K562 (cell line): ENCODE results near the gene GNA15. TPM values are rescaled to one million over a fixed set of nuclear protein-coding genes. Genes with fewer than 3 reads are reported as not detected.

Source experiments
- ATAC-seq: fragments of 200-7000 bp; cut with Tn5 transposase; 3 replicates; pipeline ENCODE4 v1.9.1; 2020; ENCODE audit warnings: moderate library complexity
- BruUV-seq: library from RNA; stranded (reverse); fragments of 400-500 nt; replicated peaks from 2 replicates; lab custom pipeline; 2021; lab: Mats Ljungman, UMichigan
- CTCF ChIA-PET: fragments of 300-600 bp; formaldehyde crosslinking; extraction: SDS; loops from one replicate; lab custom pipeline; 2021; ENCODE audit warnings: low intra/inter-chr PET ratio; lab: Yijun Ruan, JAX
- POLR2A ChIA-PET: fragments of 300-600, 350-650 bp; sonication (Branson Sonifier 250); formaldehyde crosslinking; extraction: SDS; loops from one replicate; lab custom pipeline; 2021; ENCODE audit warnings: antibody characterized with exemption, inconsistent platforms; lab: Yijun Ruan, JAX
- DNase-seq, 4 experiments: peaks; one replicate each; pipeline versions ENCODE4 v3.0.0 to v3.0.0-alpha.2; 2011 to 2018; ENCODE audit warnings: low spot score in 3 of 4, mixed read lengths in 3 of 4; ENCODE audit errors: extremely low read depth in 1 of 4
- FAIRE-seq: peaks from 2 replicates; lab custom pipeline; 2011; peaks lifted over from hg19 to GRCh38; lab: Jason Lieb, UNC
- H2AFZ ChIP-seq: 2 replicates; pipeline ENCODE4 v1.6.0; 2011; ENCODE audit warnings: low read depth, low read length, control low read depth, inconsistent platforms
- H3K27ac ChIP-seq: fragments of 200-600 bp; 3 replicates; pipeline ENCODE4 v1.8.0; 2011; ENCODE audit warnings: low read depth, mild to moderate bottlenecking, control low read depth, inconsistent platforms, low read length, moderate library complexity, mixed read lengths; ENCODE audit errors: extremely low read depth
- H3K27me3 ChIP-seq, 2 experiments: fragments of 300-600 bp in 1 of 2; 2 replicates in 1 of 2; 3 replicates in 1 of 2; pipeline versions ENCODE4 v1.6.0 to v1.8.0; 2011; ENCODE audit warnings: inconsistent platforms in 2 of 2, low read length in 2 of 2, mild to moderate bottlenecking in 1 of 2, mixed read lengths in 1 of 2, moderate library complexity in 1 of 2; ENCODE audit not compliant: control insufficient read depth in 2 of 2, insufficient read depth in 2 of 2
- H3K36me3 ChIP-seq: fragments of 300-600 bp; 3 replicates; pipeline ENCODE4 v1.8.0; 2011; ENCODE audit warnings: mild to moderate bottlenecking, low read length, inconsistent platforms; ENCODE audit not compliant: control insufficient read depth, insufficient read depth
- H3K4me1 ChIP-seq, 2 experiments: fragments of 200-600 bp in 1 of 2; replicated peaks in 1 of 2; 2 replicates in 1 of 2; 3 replicates in 1 of 2; pipeline versions ENCODE4 v1.5.1 to v1.8.0; 2011; ENCODE audit warnings: inconsistent platforms in 2 of 2, low read length in 2 of 2, mild to moderate bottlenecking in 1 of 2, mixed read lengths in 1 of 2, moderate library complexity in 1 of 2; ENCODE audit not compliant: control insufficient read depth in 2 of 2, insufficient read depth in 2 of 2
- H3K4me2 ChIP-seq: 2 replicates; pipeline ENCODE4 v1.6.1; 2011; ENCODE audit warnings: low read length, control low read depth, inconsistent platforms, mixed read lengths; ENCODE audit not compliant: insufficient read depth
- H3K4me3 ChIP-seq: fragments of 200-600 bp; sonication (generic), shearing (Covaris generic); 2 replicates; pipeline ENCODE4 v1.5.1; 2016; ENCODE audit warnings: control low read depth, inconsistent platforms
- H3K79me2 ChIP-seq: fragments of 200-600 bp; 3 replicates; pipeline ENCODE4 v1.8.0; 2011; ENCODE audit warnings: low read length, inconsistent platforms; ENCODE audit not compliant: control insufficient read depth, insufficient read depth
- H3K9ac ChIP-seq, 2 experiments: 2 replicates each; pipeline versions ENCODE4 v1.6.0 to v1.6.1; 2011; ENCODE audit warnings: low read depth in 2 of 2, low read length in 2 of 2, control low read depth in 1 of 2, inconsistent platforms in 1 of 2, mild to moderate bottlenecking in 1 of 2, mixed read lengths in 1 of 2; ENCODE audit not compliant: insufficient read depth in 1 of 2
- H3K9me1 ChIP-seq: one replicate; pipeline ENCODE4 v1.6.0; 2011; ENCODE audit warnings: inconsistent platforms, mild to moderate bottlenecking, low read length, moderate library complexity; ENCODE audit not compliant: control insufficient read depth, insufficient read depth
- H3K9me3 ChIP-seq: replicated peaks from 2 replicates; pipeline ENCODE4 v1.5.1; 2011; ENCODE audit warnings: low read depth, low read length, inconsistent platforms; ENCODE audit not compliant: control insufficient read depth, insufficient read depth
- H4K20me1 ChIP-seq: replicated peaks from 2 replicates; pipeline ENCODE4 v1.6.1; 2011; ENCODE audit warnings: low read length, inconsistent platforms, mixed read lengths; ENCODE audit not compliant: control insufficient read depth, insufficient read depth
- BMI1 ChIP-seq: fragments of 150-350 bp; IDR thresholded peaks from 2 replicates; pipeline ENCODE4 v1.6.1; 2014; ENCODE audit warnings: low read length
- DIDO1 ChIP-seq: fragments of 450-650 bp; IDR thresholded peaks from 2 replicates; pipeline ENCODE4 v1.6.1; 2016; ENCODE audit warnings: low read depth, missing biosample characterization, missing genetic modification characterization
- GATAD2B ChIP-seq: fragments of 450-650 bp; IDR thresholded peaks from 2 replicates; pipeline ENCODE4 v1.6.1; 2017; ENCODE audit warnings: mild to moderate bottlenecking, borderline replicate concordance
- ZNF274 ChIP-seq: IDR thresholded peaks from 2 replicates; pipeline ENCODE4 v1.6.1; 2011; ENCODE audit warnings: low read depth, mild to moderate bottlenecking, low read length, moderate library complexity, borderline replicate concordance
- ZNF717 ChIP-seq: fragments of 250-450 bp; sonication (Bioruptor Pico); IDR thresholded peaks from 2 replicates; pipeline ENCODE4 v1.5.0; 2021
- ZNF764 ChIP-seq: fragments of 250-450 bp; sonication (Bioruptor Pico); IDR thresholded peaks from 2 replicates; pipeline ENCODE4 v1.4.0; 2020; ENCODE audit warnings: low read depth, mild to moderate bottlenecking, moderate library complexity
- WGBS: fragments of 100-300 bp; shearing (Covaris generic); methylation state at CpG from one replicate; pipeline ENCODE4 v1.1.6; 2016; ENCODE audit warnings: low coverage, mixed read lengths; ENCODE audit not compliant: insufficient coverage; ENCODE audit errors: missing lambda C conversion rate; 5-methylcytosine and 5-hydroxymethylcytosine counted together
- in situ Hi-C: fragments of 300-500 bp; cut with MboI; formaldehyde crosslinking; loops from 4 replicates; pipeline ENCODE4 v1.15.0; 2018; ENCODE audit warnings: inconsistent platforms, mixed read lengths
- intact Hi-C: fragments of 100-400 bp; cut with micrococcal nuclease; formaldehyde crosslinking; loops from 2 replicates; pipeline ENCODE4 v1.14.2; 2022
- polyA plus RNA-seq, 8 experiments: library from polyadenylated mRNA; depleted of rRNA in 4 of 8; stranded (reverse) in 5 of 8; unstranded in 3 of 8; fragments of >200 nt; fragmentation: Nextera tagmentation in 2 of 8; fragmentation: Illumina TruSeq in 1 of 8; extraction: Ambion mirVana in 2 of 8; extraction: Trizol in 1 of 8; gene quantifications; 2 replicates each; pipeline versions ENCODE4 v1.2.1 to v1.2.3, GENCODE V29; 2011 to 2014; ENCODE audit warnings: inconsistent platforms in 1 of 8, missing spikeins in 1 of 8
- total RNA-seq, 7 experiments: library from RNA; depleted of rRNA in 6 of 7; stranded (reverse); fragments of >200 nt in 6 of 7; fragmentation: Illumina TruSeq in 2 of 7; extraction: Trizol in 2 of 7; gene quantifications; 2 replicates each; pipeline versions ENCODE4 v1.2.1 to v1.2.3, GENCODE V29; 2011 to 2021; ENCODE audit warnings: low replicate concordance in 1 of 7
- TF ChIP-seq, protein P1 (sequence below): fragments of 250-450 bp; sonication (Bioruptor Pico); IDR thresholded peaks from 2 replicates; pipeline ENCODE4 v1.8.0; 2022; ENCODE audit warnings: moderate library complexity, mild to moderate bottlenecking, inconsistent platforms
- TF ChIP-seq, protein P2 (sequence below): fragments of 450-650 bp; conservative IDR thresholded peaks from 2 replicates; pipeline ENCODE4 v1.6.1; 2016; ENCODE audit warnings: missing genetic modification characterization, low read depth, mild to moderate bottlenecking, control low read depth, missing compliant biosample characterization
- TF ChIP-seq, protein P3 (sequence below): fragments of 450-650 bp; IDR thresholded peaks from 2 replicates; pipeline ENCODE4 v1.6.1; 2016
- TF ChIP-seq, protein P4 (sequence below): fragments of 200-800 bp; sonication (Bioruptor generic); IDR thresholded peaks from 2 replicates; pipeline ENCODE4 v1.6.1; 2017; ENCODE audit warnings: missing genetic modification characterization, missing compliant biosample characterization
- TF ChIP-seq, protein P5 (sequence below): fragments of 450-650 bp; IDR thresholded peaks from 2 replicates; pipeline ENCODE4 v1.6.1; 2018; ENCODE audit not compliant: partially characterized antibody
- TF ChIP-seq, protein P6 (sequence below): sonication (generic); formaldehyde crosslinking; IDR thresholded peaks from 2 replicates; pipeline ENCODE4 v1.8.1; 2023; ENCODE audit warnings: mild to moderate bottlenecking, missing genetic modification reagents

GNA15 gene
- total and polyA plus RNA-seq, 9 of the 15 experiments (the other 6 are each of a cell fraction or from before 2014, with no cell fraction given): 0.03 to 0.24 (median 0.11) TPM; not detected in 1

DNA sequence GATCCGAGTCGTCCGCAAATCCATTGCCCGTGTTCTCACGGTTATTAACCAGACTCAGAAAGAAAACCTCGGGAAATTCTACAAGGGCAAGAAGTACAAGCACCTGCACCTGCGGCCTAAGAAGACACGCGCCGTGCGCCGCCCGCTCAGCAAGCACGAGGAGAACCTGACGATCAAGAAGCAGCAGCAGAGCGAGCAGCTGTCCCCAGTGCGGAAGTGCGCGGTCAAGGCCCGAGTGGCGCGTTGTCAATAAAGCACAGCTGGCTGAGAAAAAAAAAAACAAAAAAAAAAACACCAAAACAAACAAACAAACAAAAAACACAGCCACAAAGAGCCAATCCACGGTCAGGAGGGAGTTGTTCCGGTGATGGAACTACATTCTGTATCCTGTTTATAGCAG lies 4.7 kb upstream of the GNA15 start:
- DNase-seq: no peak
- Histone ChIP-seq H3K36me3 (no peaks in the 10 kb centered on the region), H3K9me3 (no peaks in the 10 kb centered on the region; the same call in 1 of the 2 replicates), H3K27me3 (no peaks in the 10 kb centered on the region), H4K20me1 (no peaks in the 10 kb centered on the region), H3K4me3 (no peak overlapping the region), H3K4me2 (no peak overlapping the region), H3K4me1 (peaks cover 13 to 26% of the 10 kb centered on the region in 2 experiments), H2AFZ (no peak overlapping the region), H3K79me2 (no peaks in the 10 kb centered on the region), H3K27ac (no peak overlapping the region), H3K9me1 (no peaks in the 10 kb centered on the region), H3K9ac (no peak overlapping the region)
- intact Hi-C loops: no loop called here
- in situ Hi-C loops: no loop called here
- ATAC-seq: no peak
- ChIA-PET POLR2A (no interaction called here), CTCF (no interaction called here)
- no peak for FAIRE-seq
- BruUV-seq: no TSS peak
- 96% methylated on average over 17 of the region's 24 CpGs for WGBS
- TF ChIP-seq ZNF764 (CRISPR knock-in tag) (no peak), GATAD2B (no peak), ZNF717 (CRISPR knock-in tag) (no peak), BMI1 (no peak), ZNF274 (no peak), DIDO1 (tag) (no peak)
- TF ChIP-seq, protein P1, sequence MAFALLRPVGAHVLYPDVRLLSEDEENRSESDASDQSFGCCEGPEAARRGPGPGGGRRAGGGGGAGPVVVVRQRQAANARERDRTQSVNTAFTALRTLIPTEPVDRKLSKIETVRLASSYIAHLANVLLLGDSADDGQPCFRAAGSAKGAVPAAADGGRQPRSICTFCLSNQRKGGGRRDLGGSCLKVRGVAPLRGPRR (CRISPR knock-in tag): no peak
- TF ChIP-seq, protein P2, sequence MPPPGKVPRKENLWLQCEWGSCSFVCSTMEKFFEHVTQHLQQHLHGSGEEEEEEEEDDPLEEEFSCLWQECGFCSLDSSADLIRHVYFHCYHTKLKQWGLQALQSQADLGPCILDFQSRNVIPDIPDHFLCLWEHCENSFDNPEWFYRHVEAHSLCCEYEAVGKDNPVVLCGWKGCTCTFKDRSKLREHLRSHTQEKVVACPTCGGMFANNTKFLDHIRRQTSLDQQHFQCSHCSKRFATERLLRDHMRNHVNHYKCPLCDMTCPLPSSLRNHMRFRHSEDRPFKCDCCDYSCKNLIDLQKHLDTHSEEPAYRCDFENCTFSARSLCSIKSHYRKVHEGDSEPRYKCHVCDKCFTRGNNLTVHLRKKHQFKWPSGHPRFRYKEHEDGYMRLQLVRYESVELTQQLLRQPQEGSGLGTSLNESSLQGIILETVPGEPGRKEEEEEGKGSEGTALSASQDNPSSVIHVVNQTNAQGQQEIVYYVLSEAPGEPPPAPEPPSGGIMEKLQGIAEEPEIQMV (tag): no peak
- TF ChIP-seq, protein P3, sequence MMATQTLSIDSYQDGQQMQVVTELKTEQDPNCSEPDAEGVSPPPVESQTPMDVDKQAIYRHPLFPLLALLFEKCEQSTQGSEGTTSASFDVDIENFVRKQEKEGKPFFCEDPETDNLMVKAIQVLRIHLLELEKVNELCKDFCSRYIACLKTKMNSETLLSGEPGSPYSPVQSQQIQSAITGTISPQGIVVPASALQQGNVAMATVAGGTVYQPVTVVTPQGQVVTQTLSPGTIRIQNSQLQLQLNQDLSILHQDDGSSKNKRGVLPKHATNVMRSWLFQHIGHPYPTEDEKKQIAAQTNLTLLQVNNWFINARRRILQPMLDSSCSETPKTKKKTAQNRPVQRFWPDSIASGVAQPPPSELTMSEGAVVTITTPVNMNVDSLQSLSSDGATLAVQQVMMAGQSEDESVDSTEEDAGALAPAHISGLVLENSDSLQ: no peak
- TF ChIP-seq, protein P4, sequence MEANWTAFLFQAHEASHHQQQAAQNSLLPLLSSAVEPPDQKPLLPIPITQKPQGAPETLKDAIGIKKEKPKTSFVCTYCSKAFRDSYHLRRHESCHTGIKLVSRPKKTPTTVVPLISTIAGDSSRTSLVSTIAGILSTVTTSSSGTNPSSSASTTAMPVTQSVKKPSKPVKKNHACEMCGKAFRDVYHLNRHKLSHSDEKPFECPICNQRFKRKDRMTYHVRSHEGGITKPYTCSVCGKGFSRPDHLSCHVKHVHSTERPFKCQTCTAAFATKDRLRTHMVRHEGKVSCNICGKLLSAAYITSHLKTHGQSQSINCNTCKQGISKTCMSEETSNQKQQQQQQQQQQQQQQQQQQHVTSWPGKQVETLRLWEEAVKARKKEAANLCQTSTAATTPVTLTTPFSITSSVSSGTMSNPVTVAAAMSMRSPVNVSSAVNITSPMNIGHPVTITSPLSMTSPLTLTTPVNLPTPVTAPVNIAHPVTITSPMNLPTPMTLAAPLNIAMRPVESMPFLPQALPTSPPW: no peak
- TF ChIP-seq, protein P5, sequence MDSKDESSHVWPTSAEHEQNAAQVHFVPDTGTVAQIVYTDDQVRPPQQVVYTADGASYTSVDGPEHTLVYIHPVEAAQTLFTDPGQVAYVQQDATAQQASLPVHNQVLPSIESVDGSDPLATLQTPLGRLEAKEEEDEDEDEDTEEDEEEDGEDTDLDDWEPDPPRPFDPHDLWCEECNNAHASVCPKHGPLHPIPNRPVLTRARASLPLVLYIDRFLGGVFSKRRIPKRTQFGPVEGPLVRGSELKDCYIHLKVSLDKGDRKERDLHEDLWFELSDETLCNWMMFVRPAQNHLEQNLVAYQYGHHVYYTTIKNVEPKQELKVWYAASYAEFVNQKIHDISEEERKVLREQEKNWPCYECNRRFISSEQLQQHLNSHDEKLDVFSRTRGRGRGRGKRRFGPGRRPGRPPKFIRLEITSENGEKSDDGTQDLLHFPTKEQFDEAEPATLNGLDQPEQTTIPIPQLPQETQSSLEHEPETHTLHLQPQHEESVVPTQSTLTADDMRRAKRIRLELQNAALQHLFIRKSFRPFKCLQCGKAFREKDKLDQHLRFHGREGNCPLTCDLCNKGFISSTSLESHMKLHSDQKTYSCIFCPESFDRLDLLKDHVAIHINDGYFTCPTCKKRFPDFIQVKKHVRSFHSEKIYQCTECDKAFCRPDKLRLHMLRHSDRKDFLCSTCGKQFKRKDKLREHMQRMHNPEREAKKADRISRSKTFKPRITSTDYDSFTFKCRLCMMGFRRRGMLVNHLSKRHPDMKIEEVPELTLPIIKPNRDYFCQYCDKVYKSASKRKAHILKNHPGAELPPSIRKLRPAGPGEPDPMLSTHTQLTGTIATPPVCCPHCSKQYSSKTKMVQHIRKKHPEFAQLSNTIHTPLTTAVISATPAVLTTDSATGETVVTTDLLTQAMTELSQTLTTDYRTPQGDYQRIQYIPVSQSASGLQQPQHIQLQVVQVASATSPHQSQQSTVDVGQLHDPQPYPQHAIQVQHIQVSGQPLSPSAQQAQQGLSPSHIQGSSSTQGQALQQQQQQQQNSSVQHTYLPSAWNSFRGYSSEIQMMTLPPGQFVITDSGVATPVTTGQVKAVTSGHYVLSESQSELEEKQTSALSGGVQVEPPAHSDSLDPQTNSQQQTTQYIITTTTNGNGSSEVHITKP: no peak
- TF ChIP-seq, protein P6, sequence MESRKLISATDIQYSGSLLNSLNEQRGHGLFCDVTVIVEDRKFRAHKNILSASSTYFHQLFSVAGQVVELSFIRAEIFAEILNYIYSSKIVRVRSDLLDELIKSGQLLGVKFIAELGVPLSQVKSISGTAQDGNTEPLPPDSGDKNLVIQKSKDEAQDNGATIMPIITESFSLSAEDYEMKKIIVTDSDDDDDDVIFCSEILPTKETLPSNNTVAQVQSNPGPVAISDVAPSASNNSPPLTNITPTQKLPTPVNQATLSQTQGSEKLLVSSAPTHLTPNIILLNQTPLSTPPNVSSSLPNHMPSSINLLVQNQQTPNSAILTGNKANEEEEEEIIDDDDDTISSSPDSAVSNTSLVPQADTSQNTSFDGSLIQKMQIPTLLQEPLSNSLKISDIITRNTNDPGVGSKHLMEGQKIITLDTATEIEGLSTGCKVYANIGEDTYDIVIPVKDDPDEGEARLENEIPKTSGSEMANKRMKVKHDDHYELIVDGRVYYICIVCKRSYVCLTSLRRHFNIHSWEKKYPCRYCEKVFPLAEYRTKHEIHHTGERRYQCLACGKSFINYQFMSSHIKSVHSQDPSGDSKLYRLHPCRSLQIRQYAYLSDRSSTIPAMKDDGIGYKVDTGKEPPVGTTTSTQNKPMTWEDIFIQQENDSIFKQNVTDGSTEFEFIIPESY (CRISPR knock-in tag): peak; percentile 86; the same call in 1 of the 2 replicates
